NCI-H128 (cell line): ENCODE data around the gene GLB1L2.
"Not testable (repeated sequence)": the region's sequence is repeated elsewhere in the genome, so short reads cannot be mapped to it uniquely, and the experiment has no call there.

Source experiments
- DNase-seq: peaks from one replicate; lab custom pipeline; 2025; ENCODE audit not compliant: unreplicated experiment; lab: John Stamatoyannopoulos, UW

Gene GLB1L2

DNA sequence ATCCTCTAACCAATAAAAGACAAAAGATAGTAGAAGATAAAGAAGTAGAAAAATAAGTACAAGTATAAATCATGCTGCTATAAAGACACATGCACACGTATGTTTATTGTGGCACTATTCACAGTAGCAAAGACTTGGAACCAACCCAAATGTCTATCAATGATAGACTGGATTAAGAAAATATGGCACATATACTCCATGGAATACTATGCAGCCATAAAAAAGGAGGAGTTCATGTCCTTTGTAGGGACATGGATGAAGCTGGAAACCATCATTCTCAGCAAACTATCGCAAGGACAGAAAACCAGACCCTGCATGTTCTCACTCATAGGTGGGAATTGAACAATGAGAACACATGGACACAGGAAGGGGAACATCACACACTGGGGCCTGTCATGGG, 10.4 kb upstream of the GLB1L2 start:
- DNase-seq = not testable (repeated sequence)

DNA sequence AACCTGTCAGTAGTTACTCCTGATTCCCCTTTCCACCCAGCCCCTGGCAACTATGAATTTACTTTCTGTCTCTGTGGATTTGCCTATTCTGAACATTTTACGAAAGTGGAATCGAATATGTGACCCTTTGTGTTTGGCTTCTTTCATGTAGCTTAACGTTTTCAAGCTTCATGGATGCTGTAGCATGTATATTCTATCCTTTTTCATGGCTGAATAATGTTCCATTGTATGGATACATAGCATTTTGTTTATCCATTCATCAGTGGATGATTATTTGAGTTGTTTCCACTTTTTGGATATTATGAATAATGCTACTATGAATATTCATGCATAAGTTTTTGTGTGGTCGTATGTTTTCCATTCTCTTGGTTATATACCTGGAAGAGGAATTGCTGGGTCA, 9.2 kb upstream of the GLB1L2 start:
- DNase-seq = no peak

- no peak for DNase-seq
These were observed 3.4 kb upstream of the GLB1L2 start for GRCh38 chr11:134328433-134328832.

DNA sequence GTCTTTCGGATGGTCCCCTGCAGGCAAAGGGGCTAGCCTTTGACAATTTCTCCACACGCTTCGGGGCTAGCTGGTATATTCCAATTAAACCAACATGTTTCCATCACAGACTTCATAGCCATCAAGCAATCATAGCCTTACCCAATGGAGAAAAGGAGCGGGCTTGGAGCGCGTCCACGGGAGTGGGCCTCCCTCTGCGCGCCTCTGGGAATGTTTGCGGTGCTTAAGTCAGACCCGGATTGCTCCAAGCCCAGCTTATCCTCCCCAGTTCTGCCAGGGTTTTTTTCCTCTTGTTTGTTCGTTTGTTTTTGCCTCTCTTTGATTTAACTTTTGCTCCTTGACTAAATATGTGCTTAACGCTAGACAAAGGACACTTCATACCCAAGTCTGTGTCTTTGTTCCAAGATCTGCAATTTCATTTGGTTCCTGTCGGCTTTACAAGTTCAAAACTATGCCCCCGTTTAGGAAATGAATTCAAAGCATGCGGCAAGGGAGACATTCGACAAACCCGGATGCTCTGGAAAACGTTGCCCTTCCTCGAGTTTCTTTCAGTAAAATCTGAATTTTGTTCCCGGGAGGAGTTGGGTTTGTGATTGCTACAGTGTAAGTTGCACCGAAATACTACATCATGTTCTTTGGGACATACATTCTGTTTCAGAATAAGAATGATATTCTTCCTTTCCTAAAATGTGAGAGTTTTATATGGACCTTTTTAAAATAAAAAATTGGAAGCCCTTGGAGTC, 1.0 kb upstream of the GLB1L2 start:
- DNase-seq = no peak

DNA sequence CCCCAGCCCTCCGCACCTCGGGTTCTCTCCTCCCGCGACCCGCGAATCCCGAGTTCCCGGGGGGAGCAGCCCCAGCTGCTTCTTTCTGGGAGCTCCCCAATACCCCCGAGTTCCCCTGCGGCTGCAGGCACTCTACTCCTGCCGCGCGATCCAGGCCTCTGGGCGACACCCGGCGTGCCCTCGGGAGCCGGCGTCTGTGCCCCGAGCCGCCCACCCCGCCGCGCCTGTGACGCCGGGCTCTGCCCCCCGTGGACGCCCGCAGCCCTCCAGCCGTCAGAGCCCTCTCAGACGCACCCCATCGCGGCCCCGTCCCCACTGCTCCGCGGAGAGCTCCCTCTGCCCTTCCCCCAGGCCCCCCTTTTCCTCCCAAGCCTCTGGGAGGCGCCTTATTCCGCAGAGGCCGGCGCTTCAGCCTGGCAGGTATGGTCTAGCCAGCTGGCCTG, 422 bp downstream of the GLB1L2 start:
- DNase-seq = no peak

DNA sequence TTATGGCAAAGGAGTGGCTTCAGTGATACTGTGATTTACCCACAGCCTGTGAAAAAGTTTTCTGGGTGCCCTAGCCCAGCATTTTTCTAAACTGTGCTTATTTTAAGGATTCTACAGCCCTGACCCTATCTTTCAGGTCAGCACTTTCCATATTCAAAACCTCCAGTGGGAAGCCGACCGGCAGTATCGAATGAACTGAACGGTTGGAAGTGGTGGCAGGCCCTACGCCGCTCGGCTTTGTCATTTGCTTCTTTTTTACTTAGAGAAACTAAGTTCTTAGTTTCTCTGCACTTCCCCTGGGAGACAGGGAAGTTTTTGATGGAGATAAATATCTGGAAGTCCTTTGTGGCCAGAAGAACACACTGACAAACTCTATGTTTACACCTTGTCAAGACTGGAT, 994 bp downstream of the GLB1L2 start:
- no peak for DNase-seq

GRCh38 chr11:134333312-134333711, 1.5 kb downstream of the GLB1L2 start:
- DNase-seq = no peak

GRCh38 chr11:134333946-134334345, 2.2 kb downstream of the GLB1L2 start:
- no peak for DNase-seq

DNA sequence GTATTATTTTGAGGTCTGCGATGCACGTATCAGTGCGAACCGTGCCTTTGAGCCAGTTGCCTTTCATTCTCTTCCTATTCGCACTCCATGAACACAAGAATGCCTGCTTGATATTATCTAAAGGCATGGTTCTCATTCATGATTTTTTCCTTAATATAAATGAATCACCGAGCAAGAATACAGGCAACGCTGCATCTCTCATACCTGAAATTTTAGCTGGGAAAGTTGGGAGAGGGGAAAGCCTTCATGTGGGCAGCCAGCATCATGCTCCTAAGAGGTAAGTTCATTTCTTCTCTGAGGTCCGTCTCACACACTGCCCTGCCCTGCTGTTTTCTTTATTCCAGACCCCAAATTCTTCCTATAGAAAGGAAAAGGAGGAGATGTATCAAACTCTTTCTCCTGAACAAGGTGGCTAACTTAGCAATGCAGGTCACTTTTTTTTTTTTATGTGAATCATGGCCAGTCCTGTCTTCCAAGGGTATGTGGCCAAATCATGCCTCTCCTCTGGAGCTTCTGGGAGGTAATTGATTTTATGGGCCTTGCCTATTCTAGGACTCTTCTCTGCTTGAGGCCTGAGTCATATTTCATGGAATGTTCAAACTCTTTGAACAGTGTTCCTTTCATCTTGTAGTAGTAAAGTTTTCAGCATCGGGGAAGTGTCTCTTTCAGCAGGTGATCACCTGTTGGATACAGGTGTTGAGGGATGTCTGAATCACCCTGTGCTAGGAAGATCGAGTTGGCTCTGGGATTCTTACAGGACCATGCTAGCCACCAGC, 3.2 kb downstream of the GLB1L2 start:
- no peak for DNase-seq

DNA sequence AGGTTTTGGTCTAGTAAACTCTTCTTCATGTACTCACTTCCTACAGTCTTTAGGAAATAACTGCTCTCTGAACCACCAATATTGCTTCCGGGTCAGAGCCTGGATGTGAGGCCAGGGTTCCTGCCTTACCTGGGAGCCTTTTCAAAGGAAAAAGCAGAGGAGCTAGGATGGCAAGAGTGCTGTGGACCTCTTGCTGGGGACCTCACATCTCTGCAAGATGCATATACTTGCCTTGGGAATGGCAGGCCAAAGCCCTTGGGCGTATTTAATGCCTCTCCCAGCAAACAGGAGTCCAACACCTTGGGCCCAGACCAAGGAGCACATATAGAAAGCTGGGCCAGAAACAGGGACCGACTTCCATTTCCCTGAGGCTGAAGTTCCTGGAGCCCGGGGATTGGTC, 5.3 kb downstream of the GLB1L2 start:
- DNase-seq = no peak

GRCh38 chr11:134338068-134338467, 6.3 kb downstream of the GLB1L2 start:
- DNase-seq = no peak

DNA sequence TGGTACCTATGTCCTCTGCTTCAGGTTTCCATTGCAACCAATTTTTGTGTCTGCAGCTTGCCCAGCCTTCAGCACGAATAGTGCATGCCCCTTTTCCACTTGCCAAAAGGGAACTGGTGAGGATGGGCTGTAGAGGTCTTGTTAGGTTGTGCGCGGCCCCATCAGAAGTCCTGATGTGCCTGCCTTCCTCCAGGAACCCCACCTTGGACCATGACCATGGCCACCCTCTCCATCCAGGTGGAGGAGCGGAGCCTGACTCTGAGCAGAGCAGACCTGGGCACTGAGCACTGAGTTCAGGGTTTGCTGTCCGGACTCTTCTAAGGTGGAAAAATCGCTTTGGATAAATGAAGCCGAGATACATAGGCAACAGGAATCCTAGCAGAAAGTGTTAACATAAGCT, 6.9 kb downstream of the GLB1L2 start:
- DNase-seq = no peak

DNA sequence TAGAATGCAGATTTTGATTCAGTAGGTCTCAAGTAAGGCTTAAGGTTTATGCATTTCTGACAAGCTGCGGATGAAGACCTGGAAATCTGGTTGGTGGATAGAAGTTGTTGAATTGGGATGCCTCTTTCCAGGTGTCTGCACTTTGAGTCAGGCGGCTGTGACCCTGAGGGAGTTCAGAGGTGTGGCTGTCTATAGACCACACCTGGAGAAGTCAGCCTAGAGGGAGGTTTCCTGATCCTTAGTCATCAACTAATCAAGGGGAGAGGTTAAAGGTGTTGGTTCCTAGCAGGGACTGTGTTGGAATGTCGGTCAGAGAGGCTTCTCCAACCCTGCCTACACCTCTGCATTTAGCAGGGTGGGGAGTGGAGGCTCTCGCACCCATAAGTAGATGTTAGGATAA, 8.0 kb downstream of the GLB1L2 start:
- DNase-seq = no peak

DNA sequence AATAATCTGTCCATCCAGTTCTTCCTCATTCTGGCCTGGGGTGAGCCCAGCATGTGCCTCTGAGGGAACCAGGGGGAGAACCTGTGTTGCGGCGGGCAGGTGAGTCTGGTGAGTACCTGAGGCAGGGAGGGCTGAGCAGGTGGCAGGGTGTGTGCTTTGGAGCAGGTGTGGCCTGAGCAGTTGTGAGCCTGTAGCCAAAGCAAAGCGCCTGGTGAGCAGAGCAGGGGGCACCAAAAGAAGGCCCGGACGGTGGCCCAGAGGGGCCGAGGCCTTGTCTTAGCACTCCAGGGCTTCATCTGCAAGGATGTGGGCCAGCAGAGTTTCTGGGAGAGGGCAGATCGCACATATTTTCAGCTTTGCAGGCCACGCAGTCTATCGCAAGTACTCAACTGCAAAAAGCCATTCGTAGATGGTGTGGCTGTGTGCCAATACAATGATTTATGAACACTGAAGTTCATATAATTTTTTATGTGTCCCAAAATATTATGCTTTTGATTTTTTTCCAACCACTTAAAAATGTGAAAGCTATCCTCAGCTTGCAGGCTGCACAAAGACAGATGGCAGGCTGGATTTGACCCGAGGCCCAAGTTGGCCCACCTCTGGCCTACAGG, 8.7 kb downstream of the GLB1L2 start:
- DNase-seq = no peak

DNA sequence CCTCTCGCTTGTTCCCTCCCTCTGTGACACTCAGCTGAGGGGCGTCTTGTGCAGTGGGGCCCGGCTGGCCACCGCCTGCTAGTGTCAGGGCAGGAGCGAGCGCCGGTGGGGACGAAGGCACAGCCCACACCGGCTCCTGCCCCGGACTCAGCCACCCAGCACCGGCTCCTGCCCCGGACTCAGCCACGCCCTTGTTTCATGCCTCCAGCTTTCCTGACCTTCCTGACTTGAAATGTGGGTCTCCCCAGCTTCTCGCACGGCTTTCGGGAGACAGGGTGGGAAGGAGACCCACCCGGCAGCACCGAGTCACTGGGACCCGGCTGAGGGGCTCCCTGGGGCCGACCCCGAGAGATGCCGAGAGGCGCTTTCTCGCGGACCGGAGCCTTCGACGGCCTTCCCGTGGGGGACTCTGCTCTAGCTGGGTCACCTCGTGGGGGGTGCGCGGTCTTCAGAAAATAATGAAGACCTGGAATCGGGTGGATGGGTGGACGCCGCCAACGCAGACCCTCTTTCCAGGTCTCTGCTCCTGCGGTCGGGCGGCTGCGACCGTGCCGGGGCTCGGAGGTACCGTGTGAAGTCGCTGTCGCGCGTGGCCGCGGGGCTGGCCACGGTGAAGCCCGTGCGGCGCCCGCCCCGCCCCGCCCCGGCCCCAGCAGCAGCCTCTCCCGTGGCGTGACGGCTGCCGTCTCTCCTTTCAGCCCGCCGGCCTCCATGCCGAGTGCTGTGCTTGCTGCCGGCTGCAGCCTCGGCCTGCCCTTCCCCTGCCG, 10.2 kb downstream of the GLB1L2 start:
- no peak for DNase-seq

- no peak for DNase-seq
These were observed 11.0 kb downstream of the GLB1L2 start for GRCh38 chr11:134342572-134343340.

- DNase-seq = no peak
These were observed 11.9 kb downstream of the GLB1L2 start for GRCh38 chr11:134343646-134344045.

GRCh38 chr11:134344497-134345236, 12.9 kb downstream of the GLB1L2 start:
- not testable (repeated sequence) for DNase-seq

DNA sequence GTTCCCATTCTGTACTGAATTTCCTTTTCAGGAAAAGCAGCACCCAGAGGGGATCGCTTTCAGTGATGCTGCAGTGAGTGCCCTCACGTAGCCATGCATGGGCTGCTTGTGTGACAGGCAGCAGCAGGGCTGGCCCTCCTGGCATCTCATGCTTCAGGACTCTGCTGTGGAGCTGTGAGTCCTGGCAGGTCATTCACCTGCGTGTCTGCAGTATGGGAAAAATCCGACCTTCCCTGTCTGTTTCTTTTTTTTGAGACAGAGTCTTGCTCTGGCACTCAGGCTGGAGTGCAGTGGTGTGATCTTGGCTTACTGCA, 13.4 kb downstream of the GLB1L2 start:
- no peak for DNase-seq
